NCI-H510A (cell line): Measurements from ENCODE around the gene C7.
"Not testable (repeated sequence)": the region's sequence is repeated elsewhere in the genome, so short reads cannot be mapped to it uniquely, and the experiment has no call there.

Experiments used
- DNase-seq: peaks from one replicate; lab custom pipeline; 2025; lab: John Stamatoyannopoulos, UW

C7 gene

DNA sequence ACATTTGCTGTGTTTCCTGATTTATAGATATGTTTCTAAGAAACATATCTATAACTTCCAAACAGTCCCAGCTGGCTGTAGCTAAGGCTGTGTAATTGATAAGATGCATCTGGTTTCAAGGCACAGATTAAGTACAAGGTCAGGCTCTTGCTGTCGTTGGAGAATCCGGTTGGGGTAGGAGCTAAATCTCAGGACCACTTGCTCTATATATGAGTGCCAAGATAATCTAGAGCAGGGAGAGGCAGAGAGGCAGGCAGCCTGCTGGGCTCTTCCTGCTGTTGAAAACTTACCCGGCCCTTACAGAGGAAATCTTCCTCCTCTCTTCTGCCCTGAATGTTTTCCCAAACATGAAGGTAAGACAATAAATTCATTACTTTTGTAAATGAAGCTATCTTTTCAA, at the start of gene C7:
Gene C7, plus strand, starts transcription at position 234 of the 400 bp plus-strand sequence. Its CDS starts 114 bp downstream, at position 348.
- no peak for DNase-seq

DNA sequence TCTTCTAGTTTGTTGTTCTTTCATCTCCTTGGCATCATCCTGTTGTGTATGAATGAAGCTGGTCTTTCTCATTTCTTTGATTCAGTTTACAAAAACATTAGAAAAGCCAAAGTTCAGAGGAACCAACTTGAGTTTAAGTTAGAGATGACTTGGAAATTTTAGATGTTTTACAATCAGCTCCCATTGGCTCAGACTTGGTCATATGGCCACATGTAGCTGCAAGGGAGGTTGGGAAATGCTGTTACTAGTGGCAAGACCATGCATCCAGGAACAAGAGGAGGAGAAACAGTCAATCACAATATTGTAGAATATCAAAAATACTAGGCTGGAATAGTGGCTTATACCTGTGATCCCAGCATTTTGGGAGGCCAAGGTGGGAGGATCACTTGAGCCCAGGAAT, 48.6 kb upstream of the C7 start:
- DNase-seq: no peak

DNA sequence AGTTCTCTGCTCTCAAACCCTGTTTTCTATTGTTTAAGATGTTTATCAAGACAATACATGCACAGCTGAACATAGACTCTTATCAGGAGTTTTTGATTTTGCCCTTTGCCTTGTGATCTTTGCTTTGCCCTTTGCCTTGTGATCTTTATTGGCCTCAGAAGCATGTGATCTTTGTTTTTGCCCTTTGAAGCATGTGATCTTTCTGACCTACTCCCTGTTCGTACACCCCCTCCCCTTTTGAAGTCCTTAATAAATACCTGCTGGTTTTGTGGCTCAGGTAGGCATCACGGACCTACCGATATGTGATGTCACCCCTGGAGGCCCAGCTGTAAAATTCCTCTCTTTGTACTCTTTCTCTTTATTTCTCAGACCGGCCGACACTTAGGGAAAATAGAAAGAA, 44.3 kb upstream of the C7 start:
- DNase-seq: not testable (repeated sequence)

DNA sequence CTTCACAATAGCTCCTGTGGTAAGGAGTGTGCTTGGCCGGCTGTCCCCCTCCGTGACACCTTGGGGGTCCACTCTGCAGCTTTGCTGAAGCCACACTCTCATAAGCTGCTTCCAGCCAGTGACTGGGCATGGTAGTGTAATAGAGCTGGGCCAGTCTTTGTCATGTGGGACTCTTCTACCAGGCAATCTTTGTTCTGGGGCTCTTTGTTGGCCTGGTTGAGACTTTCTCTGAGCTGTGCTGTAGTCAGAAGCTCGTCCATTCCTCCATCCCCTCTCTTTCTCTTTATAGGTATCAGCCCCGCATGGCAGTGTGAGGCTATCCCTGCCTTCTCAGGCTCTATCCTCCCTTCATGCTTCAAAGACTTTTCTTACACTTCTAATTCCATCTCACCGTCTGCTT, 42.5 kb upstream of the C7 start:
- DNase-seq: no peak

DNA sequence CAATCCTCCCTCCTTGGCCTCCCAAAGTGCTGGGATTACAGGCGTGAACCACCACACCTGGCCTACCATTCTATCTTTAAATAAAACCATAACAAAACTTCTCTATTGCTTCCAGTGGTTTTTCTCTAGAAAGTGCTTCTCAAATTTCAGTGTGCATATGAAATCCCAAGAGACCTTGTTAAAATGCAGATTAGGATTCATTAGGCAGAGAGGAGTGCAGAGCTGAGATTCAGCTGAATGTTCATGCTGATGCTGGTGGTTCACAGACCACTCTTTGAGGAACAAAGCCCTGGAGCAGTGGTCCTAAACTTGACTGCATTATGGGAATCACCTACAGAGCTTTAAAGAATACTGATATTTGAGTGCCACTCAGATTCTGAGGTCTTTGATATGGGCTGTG, 39.9 kb upstream of the C7 start:
- DNase-seq: no peak

DNA sequence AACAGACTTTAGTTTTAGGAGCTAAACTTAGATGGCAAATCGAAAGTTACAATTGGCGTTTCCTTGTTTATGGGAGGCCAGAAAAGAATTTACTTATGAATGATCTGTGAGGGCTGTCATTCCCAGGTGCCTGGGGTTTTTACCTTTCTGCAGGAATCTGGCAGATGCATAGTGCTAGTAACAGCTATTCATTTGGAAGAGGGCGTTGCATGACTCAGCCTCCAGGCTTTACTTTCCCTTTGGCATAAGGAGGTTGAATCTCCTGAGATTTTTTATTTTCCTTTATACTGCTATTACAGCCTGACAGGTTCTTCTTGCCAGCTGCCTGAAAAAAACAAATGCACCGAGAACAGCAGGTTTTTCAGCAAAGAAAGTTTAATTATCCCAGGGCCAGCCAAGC, 38.1 kb upstream of the C7 start:
- no peak for DNase-seq

DNA sequence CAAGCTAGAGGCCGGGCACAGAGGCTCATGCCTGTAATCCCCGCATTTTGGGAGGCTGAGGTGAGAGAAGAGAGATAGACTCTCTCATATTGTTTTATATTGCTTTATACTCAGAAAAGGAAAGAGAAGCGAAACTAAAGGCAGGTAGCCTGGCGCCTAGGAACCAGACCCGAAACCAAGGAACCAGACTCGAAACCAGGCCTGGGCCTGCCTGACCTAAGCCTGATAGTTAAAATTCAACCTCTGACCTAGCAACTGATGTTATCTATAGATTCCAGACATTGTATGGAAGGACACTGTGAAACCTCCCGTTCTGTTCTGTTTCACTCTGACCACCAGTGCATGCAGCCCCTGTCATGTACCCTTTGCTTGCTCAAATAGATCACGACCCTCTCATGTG, 37.0 kb upstream of the C7 start:
- DNase-seq: not testable (repeated sequence)

DNA sequence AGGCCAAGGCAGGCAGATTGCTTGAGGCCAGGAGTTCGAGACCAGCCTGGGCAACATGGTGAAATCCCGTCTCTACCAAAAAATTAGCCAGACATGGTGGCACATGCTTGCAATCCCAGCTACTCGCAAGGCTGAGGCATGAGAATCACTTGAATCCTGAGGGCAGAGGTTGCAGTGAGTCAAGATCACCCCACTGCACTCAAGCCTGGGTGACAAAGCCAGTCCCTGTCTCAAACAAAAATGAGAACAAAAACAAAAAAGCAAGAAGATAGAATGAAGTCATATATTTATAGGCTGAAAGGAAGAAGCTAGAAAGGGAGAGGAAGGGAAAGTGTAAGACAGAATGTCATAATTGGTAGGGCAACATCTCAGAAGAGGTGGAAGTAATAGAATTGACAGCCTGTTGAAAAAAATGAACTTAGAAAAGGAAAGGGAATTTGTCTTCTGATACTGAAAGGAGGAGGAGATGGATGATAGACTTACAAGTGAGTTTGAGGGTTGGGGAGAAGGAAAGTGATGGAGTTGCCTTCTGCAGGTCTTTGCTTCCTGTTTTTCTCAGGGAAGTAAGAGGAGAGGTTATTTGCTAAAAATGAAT, 35.9 kb upstream of the C7 start:
- DNase-seq: no peak

DNA sequence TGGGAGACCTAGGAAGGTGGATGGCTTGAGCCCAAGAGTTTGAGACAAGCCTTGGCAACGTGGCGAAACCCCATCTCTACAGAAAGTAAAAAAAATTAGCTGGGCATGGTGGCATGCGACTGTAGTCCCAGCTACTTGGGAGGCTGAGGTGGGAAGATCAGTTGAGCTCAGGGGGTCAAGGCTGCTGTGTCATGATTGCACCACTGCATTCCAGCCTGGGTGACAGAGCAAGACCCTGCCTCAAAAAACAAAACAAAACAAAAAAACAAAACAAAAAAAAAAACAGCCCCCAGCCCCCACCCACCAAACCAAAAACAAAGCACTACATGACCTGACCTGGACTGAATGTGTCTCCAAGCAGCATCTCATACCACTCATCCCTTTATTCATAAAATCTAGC, 33.3 kb upstream of the C7 start:
- no peak for DNase-seq

DNA sequence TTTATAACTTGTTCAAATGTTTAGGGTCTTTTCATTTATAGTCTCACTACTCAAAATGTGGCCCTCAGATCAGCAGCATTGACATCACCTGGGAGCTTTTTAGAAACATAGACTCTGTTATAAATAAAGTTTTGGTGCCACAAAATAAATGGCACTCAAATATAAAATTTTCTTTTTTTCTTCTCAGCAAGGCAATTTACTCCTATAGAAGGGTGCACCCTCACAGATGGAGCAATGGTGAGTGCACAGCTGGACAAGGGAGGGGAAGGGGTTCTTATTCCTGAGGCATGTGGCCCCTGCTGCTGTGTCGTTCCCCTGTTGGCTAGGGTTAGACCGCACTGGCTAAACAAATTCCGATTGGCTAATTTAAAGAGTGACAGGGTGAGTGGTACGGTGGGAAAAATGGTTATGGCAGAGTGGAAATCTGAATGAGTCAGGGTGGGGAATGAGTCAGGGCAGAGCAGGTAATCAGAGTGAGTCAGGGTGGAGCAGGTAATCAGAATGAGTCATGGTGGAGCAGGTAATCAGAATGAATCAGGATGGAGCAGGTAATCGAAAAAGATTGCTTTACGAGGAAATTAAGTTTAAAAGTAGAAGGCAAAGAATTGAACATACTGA, 31.8 kb upstream of the C7 start:
- DNase-seq: no peak

DNA sequence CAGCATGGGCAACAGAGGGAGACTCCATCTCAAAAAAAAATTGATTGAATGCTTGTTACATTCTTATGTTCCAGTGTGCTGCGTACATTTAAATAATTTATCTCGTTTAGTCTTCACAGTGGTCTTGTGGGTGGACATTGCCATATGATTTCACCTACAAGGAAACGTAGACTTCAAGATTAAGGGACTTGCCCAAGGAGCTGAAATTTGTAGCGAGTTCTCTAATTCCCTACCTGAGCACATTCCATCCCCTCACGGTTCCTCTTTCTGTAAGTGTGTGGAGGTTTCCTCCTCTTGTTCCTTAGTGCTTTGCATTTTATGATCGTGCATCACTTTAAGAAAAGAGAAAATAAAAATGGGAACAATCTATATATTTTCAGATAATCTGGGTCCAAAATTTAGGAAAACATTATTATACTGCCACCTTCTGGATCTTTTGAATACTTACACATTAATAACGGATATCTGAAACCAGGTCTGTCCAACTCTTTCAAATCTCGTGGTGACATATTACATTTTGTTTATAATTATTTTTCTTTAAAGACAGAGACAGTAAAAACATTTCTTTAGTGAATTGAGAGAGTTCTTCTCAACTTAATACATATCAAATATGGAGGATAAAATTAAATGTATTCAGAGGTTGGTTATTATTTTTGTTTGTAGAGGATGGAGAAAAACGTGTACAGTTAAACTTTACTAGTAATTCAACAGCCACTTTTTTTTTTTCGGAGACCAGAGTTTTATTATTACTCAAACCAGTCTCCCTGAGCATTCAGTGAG, 29.9 kb upstream of the C7 start:
- no peak for DNase-seq

DNA sequence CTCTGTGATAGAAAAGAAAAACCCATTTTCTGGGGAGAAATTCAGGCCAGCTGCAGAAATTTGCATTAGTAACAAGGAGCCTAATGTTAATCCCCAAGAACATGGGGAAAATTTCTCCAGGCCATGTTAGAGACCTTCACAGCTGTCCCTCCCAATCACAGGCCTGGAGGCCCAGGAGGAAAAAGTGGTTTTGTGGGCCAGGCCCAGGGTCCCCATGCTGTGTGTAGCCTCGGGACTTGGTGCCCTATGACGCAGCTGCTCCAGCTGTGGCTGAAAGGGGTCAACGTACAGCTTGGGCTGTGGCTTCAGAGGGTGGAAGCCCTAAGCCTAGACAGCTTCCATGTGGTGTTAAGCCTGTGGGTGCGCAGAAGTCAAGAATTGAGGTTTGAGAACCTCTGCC, 27.0 kb upstream of the C7 start:
- DNase-seq: no peak

DNA sequence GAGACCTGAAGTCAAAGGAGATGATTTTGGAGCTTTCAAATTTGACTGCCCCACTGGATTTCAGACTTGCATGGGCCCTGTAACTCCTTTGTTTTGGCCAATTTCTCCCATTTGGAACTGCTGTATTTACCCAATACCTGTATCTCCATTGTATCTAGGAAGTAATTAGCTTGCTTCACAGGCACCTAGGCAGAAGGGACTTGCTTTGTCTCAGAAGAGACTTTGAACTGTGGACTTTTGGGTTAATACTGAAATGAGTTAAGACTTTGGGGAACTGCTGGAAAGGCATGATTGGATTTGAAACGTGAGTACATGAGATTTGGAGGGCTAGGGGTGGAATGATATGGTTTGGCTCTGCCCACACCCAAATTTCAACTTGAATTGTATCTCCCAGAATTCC, 26.2 kb upstream of the C7 start:
- DNase-seq: not testable (repeated sequence)

DNA sequence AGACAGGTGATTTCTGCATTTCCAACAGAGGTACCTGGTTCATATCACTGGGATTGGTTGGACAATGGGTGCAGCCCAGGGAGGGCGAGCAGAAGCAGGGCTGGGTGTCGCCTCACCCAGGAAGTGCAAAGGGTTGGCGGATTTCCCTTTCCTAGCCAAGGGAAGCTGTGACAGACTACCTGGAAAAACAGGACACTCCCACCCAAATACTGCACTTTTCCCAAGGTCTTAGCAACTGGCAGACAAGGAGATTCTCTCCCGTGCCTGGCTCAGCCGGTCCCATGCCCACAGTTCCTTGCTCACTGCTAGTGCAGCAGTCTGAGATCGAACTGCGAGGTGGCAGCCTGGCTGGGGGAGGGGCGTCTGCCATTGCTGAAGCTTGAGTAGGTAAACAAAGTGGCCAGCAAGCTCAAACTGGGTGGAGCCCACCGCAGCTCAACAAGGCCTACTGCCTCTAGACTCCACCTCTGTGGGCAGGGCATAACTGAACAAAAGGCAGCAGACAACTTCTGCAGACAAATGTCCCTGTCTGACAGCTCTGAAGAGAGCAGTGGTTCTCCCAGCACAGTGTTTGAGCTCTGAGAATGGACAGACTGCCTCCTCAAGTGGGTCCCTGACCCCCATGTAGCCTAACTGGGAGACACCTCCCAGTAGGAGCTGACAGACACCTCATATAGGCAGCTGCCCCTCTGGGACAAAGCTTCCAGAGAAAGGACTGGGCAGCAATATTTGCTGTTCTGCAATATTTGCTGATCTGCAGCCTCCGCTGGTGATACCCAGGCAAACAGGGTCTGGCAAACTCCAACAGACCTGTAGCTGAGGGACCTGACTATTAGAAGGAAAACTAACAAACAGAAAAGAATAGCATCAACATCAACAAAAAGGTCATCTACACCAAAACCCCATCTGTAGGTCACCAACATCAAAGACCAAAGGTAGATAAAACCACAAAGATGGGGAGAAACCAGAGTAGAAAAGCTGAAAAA, 13.6 kb upstream of the C7 start:
- not testable (repeated sequence) for DNase-seq

DNA sequence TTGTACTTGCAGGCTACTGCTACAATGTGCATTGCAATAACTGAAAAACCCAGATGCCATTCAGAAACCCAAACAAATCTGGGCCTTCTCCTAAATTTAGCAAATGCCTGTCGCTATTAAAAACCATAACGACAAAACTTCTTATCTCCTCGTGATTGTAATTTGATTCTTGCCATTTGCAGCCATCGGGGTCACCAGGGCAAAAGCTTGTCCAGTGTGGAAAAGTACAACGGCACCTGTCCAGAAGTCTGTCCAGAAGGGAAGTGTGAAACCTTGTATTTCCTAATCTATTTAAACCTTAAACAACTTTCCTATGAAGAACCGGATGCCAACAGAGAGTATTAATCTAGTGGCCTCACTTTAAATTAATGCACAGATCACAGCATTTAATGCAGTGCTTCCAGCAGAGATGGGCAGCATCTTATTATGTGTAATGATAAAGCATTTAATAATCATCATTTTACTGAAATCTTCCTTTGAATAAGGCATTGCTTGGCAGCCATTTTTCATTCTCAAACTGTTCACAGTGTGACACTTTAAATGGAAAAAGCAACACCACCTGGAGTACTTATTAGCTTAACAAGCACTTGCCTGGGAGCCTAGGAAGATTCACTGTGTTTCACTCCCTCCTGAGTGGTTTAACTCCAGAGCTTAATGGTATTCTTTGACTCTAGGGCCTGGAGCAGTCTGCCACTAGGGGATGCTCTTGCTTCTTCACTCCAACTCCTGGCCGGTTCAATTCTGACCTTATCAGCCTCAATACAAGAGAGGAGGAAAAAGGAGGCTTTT, 4.9 kb upstream of the C7 start:
- no peak for DNase-seq

DNA sequence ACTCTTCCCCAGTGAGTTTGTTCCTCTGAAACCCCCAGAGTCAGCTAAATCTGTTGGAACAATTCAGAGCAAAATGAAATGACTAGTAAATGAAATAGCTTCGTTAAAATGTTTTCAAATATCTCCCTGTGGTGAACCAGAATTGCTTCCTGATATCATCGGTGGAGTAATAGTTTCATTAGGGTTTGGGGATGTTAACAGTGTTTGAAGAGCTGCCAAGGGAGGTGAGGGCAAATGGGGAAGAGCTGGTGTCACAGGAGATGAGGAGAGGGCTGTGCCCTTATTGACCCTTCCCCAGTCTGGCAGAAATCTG, 4.3 kb upstream of the C7 start:
- no peak for DNase-seq

DNA sequence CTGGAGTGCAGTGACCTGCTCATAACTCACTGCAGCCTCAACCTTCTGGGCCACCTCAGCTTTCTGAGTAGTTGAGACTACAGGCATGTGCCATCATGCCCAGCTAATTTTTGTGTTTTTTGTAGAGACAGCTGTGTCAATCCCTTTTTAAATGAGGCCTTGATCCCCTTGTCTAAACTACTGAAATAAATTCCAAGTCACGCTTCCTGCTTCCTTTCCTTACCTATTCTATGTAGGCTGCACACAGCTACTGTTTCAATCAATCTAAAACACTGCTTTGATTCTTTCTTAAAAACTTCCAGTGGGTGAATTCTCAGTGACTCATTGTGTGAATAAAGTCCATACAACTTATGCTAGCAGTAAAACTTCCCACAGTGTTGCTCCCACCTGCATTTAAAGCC, 2.9 kb upstream of the C7 start:
- DNase-seq: no peak

DNA sequence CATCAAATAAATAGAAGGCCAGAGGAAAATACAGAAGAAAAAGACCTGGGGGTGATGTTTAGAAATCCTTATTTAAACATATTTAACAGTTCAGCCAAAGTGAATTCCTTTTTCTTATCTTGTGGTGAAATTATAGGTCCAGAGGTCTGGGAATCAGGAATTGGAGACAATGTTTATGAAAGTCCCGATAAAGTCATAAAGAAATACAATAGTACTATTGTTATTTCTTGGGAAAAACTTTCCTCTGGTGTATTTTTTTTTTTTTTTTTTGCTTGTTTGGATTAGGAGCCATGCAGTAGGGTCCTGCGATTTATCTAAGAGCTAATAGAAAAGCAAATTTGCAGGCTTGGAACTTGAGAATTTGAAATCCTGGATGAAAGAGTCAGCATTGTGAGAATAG, 426 bp downstream of the C7 start:
- DNase-seq: no peak

DNA sequence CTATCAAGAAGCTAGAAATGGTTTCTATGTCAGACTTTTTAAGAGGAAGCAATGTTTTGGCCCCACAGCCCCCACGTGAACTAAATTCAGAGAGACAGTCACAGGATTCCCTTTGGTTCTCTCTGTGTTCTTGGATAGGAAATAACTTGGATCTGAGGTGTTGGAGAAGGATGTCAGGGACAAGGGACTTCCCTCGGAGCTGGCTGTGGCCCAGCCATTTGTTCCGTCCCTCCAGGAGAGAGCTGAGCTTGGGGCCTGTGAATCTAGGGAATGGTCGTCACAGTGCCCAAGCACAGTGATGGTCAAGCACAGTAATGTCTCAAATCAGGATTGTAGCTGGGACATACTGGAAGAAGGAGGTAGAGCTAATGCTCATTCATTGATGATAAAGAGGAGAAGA, 2.0 kb downstream of the C7 start:
- no peak for DNase-seq

DNA sequence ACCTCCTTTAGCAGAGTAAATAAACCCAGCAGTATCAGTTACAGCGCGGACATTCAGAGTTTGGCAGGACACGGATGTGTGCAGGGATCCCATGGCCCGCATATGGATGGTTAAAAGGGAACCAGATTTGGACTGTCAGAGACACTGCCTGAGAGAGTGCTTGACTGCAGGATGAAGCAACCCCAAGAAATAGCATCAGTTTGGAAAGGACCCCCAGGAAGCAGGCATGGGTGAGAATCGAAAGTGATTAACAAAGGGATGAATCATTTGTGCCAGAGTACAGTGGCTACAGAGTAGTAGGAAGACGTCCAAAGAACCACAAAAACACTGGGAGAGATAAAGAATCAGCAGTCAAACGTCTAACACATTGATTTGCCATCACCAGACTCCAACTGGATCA, 5.5 kb downstream of the C7 start:
- DNase-seq: no peak

DNA sequence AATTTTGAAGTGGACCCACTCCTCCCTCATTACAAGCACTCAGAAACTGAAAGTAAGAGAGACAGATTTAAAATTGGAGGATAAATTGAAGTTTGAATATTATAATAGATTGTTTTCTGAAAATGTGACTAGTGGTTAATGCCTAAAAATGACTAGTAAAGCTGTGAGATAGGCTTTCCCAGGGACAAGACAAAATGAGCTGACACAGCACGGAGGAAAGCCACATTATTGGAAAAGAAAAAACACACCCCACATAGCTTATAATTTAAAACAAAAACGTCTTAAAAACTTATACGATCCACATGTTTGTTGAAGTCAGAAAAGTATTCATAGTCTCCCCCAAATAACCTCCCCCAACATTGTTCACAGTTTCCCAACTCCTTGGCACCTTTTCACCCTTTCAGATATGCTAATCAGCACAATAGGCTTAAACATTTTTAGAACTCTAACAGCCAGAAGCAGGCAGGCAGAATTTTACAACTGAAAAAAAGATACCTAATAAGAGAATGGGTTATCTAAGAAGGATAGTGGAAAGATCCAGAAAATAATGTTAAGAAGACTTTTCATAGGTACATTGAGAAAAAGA, 6.1 kb downstream of the C7 start:
- DNase-seq: no peak
